Measurements from ENCODE around the gene UBE2V1.

DNA sequence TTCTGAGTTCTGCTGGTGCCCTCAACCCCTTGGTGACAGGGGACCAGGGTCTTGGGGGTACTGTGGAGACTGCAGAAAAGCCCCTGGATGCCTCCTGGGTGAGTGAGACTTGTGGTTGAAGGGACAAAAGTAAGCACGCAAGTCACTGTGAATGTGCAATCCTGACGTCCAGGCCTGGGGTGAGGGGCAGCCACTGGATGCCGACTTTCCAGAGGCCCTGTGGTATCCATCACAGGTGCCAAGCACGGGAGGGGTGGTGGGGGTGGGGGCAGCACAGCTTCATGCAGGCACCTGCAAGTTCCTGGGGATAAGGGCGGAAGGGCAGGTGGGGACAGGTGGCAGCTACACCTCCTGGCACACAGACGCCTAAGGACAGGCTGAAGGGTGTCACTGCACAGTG lies 20.1 kb upstream of the UBE2V1 start:
- no peak for TF ChIP-seq CTCF (IDR thresholded peaks at IDR 0.05)
- TF ChIP-seq POLR2A (IDR thresholded peaks at IDR 0.05): no peak
- no peak for TF ChIP-seq EP300 (IDR thresholded peaks at IDR 0.05)
